Epidermal melanocyte (primary cell): ENCODE measurements around the gene CD80.
"Not testable (repeated sequence)": the region's sequence is repeated elsewhere in the genome, so short reads cannot be mapped to it uniquely, and the experiment has no call there.

Experiments used
- DNase-seq: peaks from one replicate; pipeline ENCODE4 v3.0.0; 2011; ENCODE audit warnings: low spot score; ENCODE audit not compliant: insufficient read length

CD80 gene

DNA sequence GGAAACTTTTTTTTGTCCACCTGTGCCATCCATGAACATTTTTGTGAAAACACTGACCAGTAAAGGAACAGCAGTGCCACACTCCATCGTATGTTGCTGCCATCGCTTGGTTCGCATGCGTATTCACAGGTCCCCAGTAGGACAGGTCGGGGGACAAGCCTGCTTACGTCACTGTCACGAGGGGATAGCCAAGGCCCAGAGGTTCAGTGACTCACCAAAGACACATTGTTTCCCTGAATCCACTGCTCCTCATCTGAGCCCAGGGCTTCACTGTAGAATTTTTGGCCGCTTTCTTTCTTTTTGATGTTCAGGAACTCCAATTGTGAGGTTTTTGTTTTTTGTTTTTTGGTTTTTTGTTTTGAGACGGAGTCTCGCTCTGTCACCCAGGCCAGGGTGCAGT is 25.8 kb upstream of the CD80 start:
- no peak for DNase-seq

DNA sequence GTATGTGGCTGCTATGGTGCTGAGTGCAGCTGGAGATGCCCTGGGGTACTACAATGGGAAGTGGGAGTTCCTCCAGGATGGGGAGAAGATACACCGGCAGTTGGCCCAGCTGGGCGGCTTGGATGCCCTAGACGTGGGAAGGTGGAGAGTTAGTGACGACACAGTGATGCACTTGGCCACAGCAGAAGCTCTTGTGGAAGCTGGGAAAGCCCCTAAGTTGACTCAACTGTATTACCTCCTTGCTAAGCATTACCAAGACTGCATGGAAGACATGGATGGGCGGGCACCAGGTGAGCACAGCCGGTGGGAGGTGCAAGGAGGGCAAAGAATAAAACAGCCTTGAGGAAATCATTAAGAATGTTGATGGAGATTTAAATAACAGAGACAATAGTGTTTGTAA is 22.8 kb upstream of the CD80 start:
- DNase-seq = no peak

DNA sequence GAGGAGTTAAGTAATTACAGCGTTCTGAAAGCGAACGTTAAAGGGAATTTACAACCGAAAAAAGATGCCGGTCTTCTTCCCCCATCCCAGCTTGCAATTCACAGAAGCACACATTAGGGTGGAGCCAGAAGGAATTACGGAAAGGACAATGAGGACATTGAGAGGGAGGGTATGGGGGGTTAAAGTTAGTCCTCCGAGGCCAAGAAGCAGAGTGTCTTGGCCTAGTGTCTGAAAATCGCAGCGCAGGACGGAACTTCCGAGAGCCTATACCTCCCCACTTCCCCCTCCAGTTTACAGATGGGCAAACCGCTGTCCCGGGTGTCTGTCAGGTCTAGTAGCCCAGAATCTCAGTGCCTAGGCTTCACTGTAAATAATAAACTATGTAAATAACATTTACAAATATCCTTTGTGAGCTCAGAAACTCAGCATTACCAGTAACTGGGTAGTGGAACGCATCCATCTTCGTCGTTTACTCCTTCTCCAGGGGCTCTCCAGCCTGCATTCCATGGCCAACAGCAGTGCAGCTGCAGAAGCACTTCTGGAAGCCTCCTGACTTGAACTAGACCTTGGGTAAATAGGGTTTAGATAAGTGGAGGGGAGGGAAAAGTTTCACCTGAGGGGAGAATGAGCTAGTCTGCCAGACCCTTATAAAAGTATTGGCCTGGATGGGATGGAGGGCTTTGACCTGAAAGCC is 20.8 kb upstream of the CD80 start:
- DNase-seq = peak; percentile 39

DNA sequence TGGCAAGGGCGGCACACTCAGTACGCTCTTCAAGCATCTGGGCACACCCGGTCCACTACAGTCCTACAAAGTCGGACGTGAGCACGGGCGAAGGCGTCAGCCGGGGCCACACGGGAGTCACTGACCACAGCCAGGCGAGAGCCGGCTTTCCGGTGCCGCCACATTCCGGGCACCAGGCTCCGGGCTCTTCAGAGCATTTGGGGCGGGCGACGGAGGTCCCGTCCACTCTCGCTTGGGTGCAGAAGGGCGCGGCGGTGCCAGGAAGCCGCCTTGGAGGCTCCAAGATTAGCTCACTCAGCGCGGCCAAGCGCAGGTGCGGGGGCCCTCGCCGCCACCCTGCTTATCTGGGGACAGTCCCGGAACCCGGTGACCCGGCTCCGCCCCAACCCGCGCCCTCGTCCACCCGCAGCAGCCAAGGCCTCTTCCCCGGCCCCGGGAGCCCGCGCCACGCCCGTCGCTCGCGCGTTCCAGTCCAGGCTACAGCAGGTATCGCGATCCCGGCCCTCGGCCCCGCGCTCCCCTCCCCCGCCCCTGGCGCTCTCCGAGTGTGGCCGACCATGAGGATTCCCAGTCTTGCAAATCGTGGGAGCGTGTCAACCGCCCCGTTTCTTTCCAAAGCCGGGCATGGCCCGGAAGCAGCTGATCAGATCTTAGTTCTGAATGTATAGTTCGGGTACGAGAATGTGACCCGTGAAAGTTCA is 20.1 kb upstream of the CD80 start, which contains the start of gene ADPRH:
ADPRH (plus strand) TSS at position 127 of the 701 bp plus-strand sequence. CDS start 2,678 bp downstream, outside the sequence.
- peak; percentile 36 for DNase-seq

DNA sequence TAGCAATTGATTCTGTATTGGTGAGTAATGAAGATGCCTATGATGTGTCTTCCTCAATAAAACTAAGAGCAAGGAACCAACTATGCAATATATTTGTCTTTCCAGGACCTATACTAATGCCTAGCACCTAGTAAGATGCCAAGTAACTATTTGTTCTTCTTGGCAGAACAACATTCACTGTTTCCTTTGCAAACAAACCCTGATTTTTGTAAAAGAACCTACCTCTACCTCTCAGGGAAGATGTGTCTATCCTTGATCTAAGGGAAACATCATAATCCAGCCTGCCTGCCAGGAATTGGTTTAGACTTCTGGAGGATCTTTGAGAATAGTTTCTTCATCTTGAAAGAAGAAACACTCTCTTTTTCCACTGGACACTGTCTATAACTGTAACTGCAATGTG is 16.1 kb upstream of the CD80 start:
- no peak for DNase-seq

DNA sequence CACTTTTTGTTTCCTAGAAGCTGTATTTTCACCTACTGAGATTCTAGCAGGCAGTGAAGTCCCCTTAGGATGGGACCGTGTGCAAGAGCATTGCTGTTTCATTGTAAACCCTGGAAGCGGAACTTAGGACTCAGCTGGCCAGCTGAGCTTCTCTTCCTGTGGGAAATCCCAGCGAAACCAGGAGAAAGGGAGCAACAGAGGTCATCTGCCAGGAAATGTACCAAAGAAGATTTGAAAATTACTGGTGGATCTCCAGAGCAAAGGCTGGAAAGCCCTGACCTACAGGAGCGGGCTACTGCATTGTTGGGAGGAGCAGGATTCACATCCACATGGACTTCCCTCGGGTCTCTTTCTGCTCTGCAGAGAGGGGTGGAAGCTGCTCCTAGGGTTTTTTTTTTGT is 12.3 kb upstream of the CD80 start:
- DNase-seq = no peak

DNA sequence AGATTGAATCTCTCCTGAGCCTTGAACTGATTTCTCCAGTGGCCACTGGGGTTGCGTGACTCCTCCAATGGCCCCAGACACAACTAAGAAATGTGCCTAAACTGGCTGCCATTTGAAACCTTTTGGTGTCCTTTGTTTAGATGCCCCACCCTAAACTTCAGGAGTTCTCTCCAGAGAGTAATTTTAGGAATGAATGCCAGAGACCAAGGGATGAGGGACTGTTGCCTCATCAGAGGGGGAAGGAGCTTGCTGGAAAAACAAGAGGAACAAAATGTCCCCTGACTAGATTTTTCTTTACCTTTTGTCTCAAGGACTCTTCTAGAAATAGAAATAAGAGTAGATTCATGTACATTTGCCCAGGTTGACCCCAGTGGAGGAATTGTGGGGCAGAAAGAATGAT is 11.8 kb upstream of the CD80 start:
- no peak for DNase-seq

DNA sequence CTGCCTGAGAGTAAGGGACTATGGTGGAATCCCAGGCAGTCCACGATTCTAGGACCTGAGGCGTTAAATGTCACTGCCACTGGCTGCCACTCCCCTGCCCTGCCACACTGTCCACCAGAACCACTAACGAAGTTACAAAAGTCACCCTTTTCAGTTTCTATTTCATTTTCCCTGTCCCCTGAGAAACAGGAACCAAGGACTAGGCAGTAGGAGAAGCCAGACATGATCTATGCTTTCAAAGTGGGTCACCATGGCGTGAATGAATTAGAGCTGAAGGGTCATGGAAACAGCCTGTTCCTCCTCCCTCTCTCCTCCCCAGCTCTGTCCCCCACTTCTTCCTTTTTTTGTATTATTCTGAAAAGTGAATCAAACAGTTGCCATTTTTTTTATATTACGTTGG is 10.8 kb upstream of the CD80 start:
- DNase-seq = no peak

DNA sequence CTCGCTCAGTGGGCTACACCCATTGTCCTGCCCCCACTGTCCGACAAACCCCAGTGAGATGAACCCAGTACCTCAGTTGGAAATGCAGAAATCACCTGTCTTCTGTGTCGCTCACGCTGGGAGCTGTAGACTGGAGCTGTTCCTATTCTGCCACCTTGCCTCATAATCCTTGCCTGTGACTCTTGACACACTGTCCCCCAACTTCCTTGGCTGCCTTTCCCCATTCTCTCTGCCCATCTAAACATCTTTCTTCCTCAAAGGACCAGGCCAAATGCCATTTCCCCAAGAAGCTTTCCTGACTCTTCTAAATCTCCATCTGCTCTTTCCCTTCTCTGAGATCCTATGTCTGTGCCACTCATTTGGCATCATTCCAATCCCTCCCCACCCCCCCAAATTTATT is 9.7 kb upstream of the CD80 start:
- DNase-seq = no peak

DNA sequence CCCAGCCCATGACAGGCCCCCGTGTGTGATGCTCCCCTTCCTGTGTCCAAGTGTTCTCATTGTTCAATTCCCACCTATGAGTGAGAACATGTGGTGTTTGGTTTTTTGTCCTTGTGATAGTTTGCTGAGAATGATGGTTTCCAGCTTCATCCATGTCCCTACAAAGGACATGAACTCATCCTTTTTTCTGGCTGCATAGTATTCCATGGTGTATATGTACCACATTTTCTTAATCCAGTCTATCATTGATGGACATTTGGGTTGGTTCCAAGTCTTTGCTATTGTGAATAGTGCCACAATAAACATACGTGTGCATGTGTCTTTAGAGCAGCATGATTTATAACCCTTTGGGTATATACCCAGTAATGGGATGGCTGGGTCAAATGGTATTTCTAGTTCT is 3.9 kb upstream of the CD80 start:
- DNase-seq = not testable (repeated sequence)

DNA sequence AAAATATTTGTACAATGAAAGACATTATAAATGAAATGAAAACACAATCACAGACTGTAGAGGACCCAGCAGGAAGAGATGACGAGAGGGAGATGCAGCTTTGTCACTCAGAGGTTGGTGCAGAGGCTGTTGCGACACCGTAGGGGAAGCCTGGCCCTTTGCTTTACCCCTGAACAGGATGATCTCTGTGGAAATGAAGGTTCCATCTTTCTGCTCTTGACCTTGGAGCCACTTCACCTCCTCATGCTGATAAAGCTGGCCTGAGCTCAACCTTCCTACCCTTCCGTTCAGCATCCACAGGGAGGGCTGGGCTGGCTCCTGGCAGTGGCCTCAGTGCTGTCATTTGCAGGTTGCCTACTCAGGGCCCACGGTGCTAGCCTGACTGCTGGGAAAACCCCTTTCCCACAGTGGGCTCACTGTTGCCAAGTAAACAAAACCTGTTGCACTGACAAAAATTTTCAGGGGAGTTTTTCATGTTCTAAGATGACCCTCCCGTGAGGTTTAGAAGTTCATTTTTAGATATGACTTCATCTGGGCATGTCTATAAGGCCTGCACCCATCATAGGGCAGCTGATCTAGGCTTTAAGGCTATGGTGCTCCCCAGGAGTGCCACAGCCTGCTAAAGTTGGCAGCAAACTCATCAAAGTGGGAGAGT is 3.0 kb upstream of the CD80 start:
- no peak for DNase-seq

DNA sequence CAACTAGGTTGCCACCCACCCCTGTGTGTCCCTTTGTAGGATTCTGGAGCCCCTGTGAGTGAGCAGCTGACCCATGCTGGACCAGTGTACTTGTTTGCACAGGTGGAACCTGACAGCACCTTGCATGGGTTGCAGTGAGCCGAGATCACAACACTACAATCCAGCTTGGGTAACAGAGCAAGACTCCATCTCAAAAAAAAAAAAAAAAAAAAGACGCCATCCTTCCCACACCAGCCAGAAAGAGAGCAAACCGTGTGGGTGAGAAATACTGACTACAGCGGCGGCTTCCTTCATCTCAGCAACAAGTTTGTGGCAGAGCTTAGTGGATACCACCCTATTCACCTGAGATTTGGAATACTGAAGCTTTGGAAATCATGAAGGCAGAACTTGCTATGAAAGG is 746 bp upstream of the CD80 start:
- DNase-seq = no peak

DNA sequence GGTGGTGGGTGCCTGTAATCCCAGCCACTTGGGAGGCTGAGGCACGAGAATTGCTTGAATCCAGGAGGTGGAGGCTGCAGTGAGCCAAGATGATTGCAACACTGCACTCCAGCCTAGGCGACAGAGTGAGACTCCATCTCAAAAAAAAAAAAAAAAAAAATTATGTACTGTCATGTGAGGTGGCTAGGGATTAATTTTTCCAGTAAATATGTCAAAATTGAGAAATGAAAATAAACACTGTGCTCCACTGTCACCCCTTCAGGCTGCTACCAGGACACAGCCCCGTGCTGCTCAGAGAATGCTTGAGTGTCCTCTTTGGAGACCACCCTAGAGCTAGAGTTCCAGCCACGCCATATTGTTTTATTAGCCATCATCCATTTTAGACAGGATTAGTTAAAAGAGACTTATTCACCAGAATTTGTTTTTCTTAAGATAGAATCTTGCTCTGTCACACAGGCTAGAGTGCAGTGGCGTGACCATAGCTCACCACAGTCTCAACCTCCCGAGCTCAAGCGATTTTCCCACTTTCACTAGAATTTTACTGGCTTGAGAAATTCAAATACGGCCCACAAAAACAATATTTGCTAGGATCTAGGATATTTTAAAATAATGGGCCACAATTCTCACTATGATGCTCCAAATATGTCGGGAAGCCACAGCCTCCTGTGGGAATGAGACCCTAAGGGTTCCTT is 642 bp downstream of the CD80 start:
- DNase-seq = no peak

DNA sequence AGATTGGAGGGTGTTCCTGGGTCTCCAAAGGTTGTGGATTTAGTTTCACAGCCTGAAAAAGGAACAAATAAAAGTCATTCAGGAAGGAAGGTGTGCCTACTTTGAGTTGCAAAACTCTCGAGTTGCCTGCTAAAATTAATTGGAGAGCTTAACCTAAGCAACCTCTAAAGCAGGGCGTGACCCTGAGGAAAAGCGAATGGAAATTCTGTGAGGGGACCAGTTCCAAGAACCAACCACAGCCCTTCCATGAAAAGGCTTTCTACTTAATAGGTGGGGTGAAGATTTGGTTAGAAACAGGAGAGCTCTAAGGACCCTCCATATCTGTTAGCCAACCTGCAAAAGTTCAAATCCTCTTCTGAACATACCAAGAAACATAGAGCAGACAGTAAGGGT is 1.5 kb downstream of the CD80 start:
- no peak for DNase-seq

DNA sequence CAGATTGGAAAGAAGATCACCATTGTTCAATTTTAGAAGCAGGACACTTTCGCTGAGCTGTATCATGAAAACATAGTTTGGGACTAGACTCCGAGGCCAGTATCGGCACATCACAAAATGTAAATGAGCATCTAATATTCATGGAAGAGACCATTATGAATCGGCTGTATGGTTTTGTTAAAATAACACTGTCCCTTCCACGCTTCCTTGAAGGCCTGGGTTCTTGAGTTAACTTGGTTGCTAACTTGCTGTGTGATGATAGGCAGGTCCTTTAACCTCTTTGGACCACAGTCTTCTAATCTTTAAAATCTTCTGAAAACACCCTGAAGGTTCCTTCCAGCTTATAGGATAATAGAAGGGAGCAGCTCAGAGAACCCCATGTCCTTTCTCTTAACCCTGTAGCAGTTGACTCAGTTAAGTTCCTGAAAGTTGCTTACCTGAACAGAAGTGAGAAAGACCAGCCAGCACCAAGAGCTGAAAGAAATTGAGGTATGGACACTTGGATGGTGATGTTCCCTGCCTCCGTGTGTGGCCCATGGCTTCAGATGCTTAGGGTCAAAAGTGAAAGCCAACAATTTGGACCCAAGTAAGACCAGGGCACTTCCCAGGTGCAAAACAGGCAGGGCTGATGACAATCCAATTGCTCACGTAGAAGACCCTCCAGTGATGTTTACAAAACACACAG is 2.1 kb downstream of the CD80 start:
- no peak for DNase-seq

DNA sequence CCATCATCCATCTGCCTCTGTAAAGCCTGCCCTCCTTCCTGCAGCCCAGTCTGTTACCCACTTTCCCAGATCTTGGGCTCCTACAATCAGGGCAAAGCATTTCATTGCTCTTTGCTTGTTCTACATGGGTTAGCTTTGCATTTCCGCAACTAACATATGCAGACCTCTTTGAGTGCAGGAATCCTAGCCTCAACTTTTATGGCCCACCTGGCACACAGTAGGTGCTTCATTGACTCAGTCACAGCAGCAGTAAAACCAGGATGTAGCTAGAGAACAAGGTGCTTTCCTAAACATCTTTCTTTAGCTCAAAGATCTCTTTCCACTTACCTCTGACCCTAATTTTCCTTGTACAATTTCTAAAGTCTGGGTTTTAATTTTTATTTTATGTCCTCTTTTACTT is 3.5 kb downstream of the CD80 start:
- DNase-seq = no peak

DNA sequence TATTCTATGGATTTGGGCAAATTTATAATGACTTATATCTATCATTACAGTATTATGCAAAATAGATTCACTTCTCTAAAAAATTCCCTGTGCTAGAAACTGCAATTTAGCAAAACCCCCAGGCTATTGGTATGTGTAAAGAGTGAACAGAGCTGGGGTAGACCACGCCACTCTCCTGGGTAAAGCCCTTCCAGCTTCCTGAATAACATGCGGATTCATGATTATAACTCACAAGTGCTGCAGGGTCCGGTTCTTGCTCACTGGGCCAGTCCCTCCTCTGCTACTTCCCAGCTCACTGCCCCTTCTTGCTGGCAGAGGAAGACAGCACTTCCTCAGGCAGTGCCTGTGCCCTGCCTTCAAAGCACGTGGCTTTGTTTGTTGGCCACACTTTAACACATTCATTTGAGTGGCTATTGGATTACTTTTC is 4.1 kb downstream of the CD80 start:
- DNase-seq = no peak

DNA sequence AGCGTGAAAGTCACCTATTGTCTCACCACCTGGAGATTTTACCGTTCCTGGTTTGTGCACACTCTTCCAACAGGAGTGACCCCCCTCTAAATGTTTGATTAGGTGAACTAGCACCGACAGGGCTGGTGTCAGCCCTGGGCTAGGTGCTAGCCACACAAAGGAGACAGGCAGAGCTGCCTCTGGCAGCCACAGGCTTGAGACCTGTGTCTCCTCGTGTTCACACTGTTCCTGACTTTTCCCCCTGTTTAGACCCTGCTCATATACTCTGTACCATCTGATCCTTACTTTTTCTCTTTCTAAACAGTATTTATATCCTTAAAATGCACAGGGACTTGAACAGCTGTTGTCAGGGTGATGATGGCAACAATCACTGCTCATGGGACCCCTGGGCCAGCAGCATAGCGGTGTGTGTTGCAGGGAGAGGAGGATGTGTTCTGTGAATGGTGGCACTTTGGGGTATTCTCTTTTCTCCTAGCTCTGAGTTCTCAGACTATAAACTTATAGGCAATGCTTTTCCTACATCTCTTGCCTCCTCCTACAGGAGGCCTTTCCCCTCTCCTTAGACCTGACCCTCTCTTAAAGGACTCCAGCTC is 5.5 kb downstream of the CD80 start:
- DNase-seq = no peak

DNA sequence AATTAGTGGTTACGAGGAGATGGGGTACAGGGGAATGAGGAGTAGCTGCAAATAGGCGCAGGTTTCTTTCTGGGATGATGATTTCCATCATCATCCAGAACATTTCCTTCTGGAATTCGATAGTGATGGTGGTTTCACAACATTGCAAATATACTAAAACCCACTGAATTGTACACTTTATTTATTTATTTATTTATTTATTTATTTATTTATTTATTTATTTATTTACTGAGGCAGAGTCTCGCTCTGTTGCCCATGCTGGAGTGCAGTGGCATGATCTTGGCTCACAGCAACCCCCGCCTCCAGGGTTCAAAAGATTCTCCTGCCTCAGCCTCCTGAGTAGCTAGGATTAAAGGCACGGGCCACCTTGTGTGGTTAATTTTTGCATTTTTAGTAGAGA is 6.5 kb downstream of the CD80 start:
- DNase-seq = not testable (repeated sequence)

DNA sequence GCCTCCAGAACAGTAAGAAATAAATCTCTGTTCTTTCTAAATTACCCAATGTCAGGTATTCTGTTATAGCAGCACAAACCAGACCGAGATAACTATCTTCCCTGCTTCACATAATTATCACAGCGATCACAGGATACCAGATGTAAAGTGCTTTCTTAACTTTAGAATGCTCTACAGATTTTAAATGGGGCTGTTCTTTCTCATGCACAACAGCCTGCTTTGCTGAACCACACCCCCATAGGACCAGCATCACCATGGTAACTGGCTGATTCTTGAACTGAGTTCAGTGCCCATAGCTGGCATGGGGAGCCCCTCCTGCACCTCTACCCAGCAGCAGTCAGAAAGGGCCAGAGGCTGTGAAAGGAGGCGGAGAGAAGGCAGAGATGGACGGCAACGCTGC is 7.8 kb downstream of the CD80 start:
- DNase-seq = no peak
